NT2/D1 (cell line): Measurements from ENCODE around the gene C1orf122.
A peak's percentile ranks its signal among the peaks of the same experiment; 100 is the strongest.

Source experiments
- DNase-seq: peaks from one replicate; pipeline ENCODE4 v3.0.0-alpha.2; 2011; ENCODE audit warnings: low read depth, low spot score
- H3K27me3 ChIP-seq: 2 replicates; pipeline ENCODE4 v1.6.0; 2011; ENCODE audit warnings: mild to moderate bottlenecking; ENCODE audit not compliant: insufficient read length, insufficient read depth
- H3K36me3 ChIP-seq: 2 replicates; pipeline ENCODE4 v1.6.1; 2011; ENCODE audit warnings: mild to moderate bottlenecking, low read length, mixed read lengths; ENCODE audit not compliant: insufficient read depth, insufficient read length
- H3K4me1 ChIP-seq: 2 replicates; pipeline ENCODE4 v1.5.1; 2011; ENCODE audit not compliant: insufficient read depth, insufficient read length
- H3K4me3 ChIP-seq: 2 replicates; pipeline ENCODE4 v1.5.1; 2011; ENCODE audit warnings: low read depth; ENCODE audit not compliant: insufficient read length
- H3K9ac ChIP-seq: 2 replicates; pipeline ENCODE4 v1.6.0; 2011; ENCODE audit warnings: low read depth; ENCODE audit not compliant: insufficient read length
- H3K9me3 ChIP-seq: 2 replicates; pipeline ENCODE4 v1.5.1; 2011; ENCODE audit warnings: mild to moderate bottlenecking, low read length; ENCODE audit not compliant: insufficient read depth
- SUZ12 ChIP-seq: IDR thresholded peaks from 2 replicates; pipeline ENCODE4 v1.6.1; 2011; ENCODE audit not compliant: insufficient read length, insufficient read depth; ENCODE audit errors: extremely low read depth
- YY1 ChIP-seq: IDR thresholded peaks from 2 replicates; pipeline ENCODE4 v1.6.1; 2011; ENCODE audit not compliant: insufficient read length, insufficient read depth
- ZNF274 ChIP-seq: IDR thresholded peaks from 2 replicates; pipeline ENCODE4 v1.6.1; 2011; ENCODE audit warnings: mild to moderate bottlenecking, low read depth, low read length

Gene C1orf122

DNA sequence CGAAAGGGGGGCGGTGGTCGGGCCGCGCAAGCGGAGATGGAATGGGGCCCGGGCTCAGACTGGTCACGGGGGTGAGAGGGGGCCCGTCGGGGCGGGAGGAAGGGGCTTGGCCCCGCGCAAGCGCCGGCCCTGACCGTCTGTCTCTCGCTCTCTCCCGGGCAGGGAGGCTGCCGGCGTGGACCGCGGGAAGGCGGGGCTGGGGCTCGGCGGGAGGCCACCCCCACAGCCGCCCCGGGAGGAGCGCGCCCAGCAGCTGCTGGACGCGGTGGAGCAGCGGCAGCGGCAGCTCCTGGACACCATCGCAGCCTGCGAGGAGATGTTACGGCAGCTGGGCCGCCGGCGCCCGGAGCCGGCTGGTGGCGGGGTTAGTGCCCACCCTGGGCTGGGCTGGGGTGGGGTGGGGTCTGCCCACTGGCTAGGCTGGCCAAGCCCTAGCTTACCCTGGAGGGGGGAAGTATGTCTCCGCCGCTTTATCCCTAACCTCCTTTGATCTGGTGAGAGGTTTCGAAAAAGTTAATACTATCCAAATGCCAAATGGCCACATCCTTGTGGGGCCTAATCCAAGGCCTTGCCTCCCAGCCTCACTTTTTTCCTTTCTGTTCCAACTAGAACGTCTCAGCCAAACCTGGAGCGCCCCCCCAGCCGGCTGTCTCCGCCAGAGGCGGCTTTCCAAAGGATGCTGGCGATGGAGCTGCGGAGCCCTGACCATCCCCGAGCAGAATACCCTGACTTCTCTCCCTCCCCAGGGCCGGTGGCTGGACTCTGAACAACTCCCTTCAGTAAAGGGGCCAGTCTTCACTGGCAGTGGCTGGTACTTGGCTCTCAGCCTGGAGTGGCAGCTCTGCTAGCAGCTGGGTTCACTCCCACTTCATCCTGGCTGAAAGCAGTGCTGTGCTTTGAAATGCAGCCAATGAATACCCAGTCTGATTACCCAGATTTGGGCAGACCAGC, 1.1 kb downstream of the C1orf122 start:
- peak overlapping the region; percentile 97 for H3K4me3 ChIP-seq
- no peaks in the 10 kb centered on the region for H3K9me3 ChIP-seq
- peaks cover 10% of the 10 kb centered on the region for H3K4me1 ChIP-seq
- TF ChIP-seq YY1 (no peak), ZNF274 (no peak), SUZ12 (no peak)
- peaks cover 74% of the 10 kb centered on the region for H3K36me3 ChIP-seq
- no peak for DNase-seq
- H3K9ac ChIP-seq = peak overlapping the region; percentile 99
- H3K27me3 ChIP-seq = no peaks in the 10 kb centered on the region

DNA sequence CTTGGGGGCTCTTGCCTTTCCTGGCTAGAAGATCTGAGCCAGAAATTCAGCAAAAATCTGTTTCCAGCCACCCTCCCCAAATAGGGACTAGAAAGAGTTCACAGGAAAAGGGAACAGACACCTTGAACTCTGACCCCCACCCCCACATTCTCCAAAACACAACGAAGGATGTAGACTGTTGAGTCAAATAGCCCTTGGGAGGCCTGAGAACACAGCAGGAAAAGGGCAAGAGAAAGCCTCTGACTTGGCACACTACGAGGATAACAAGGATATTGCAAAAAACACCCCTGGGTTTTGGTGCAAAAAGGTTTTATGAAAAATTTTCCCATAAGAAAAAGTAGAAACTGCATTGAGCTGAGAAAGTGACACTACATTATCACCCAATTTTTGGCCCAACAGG, 2.4 kb downstream of the C1orf122 start:
- no peaks in the 10 kb centered on the region for H3K27me3 ChIP-seq
- H3K4me1 ChIP-seq = peaks cover 8% of the 10 kb centered on the region
- DNase-seq = no peak
- no peak overlapping the region for H3K4me3 ChIP-seq
- H3K9me3 ChIP-seq = no peaks in the 10 kb centered on the region
- no peak overlapping the region for H3K9ac ChIP-seq
- TF ChIP-seq SUZ12 (no peak), YY1 (no peak), ZNF274 (no peak)
- H3K36me3 ChIP-seq = peaks cover 74% of the 10 kb centered on the region

- Histone ChIP-seq H3K36me3 (peaks cover 74% of the 10 kb centered on the region), H3K9me3 (no peaks in the 10 kb centered on the region), H3K9ac (no peak overlapping the region), H3K4me1 (peaks cover 8% of the 10 kb centered on the region), H3K27me3 (no peaks in the 10 kb centered on the region), H3K4me3 (no peak overlapping the region)
- DNase-seq = peak; percentile 76
- no peak for TF ChIP-seq YY1
- TF ChIP-seq SUZ12 = no peak
- no peak for TF ChIP-seq ZNF274
Observed at GRCh38 chr1:37811027-37811655, 3.6 kb downstream of the C1orf122 start.

GRCh38 chr1:37813529-37814145, 6.0 kb downstream of the C1orf122 start:
- Histone ChIP-seq H3K27me3 (no peaks in the 10 kb centered on the region), H3K9me3 (no peaks in the 10 kb centered on the region), H3K4me3 (no peak overlapping the region), H3K4me1 (peaks cover 8% of the 10 kb centered on the region), H3K36me3 (peaks cover 78% of the 10 kb centered on the region), H3K9ac (no peak overlapping the region)
- TF ChIP-seq ZNF274 = no peak
- no peak for TF ChIP-seq YY1
- no peak for TF ChIP-seq SUZ12
- no peak for DNase-seq

GRCh38 chr1:37814252-37814651, 6.7 kb downstream of the C1orf122 start:
- H3K36me3 ChIP-seq = peaks cover 78% of the 10 kb centered on the region

DNA sequence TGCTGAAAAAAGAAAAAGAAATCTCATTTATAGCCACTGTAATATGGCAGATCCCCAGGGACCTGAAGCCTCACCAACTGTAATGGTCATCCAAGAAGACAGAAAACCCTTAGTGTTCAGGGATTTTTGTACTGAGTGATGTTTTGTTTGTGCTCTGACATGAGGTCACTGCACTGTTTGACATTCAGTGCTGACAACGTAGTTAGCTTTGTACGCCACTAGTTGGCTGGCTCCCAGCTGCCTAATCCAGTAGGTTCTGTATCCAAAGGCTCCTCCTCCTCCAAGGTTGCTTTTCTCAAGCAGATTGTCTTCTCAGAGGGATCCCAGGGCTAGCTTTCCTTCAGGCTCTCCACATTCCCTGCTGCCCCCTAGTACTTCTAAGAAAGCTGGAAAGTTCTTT, 9.9 kb downstream of the C1orf122 start:
- Histone ChIP-seq H3K36me3 (peaks cover 82% of the 10 kb centered on the region), H3K27me3 (no peaks in the 10 kb centered on the region), H3K4me1 (peaks cover 3% of the 10 kb centered on the region), H3K9ac (no peak overlapping the region), H3K9me3 (no peaks in the 10 kb centered on the region), H3K4me3 (no peak overlapping the region)
- DNase-seq = peak; percentile 68
- no peak for TF ChIP-seq ZNF274
- TF ChIP-seq YY1 = no peak
- TF ChIP-seq SUZ12 = no peak

More at GRCh38 chr1:37814252-37814651, 6.7 kb downstream of the C1orf122 start:
- H3K9ac ChIP-seq = no peak overlapping the region
- TF ChIP-seq ZNF274 = no peak
- TF ChIP-seq YY1 = no peak
- no peak for TF ChIP-seq SUZ12
- H3K9me3 ChIP-seq = no peaks in the 10 kb centered on the region
- no peak for DNase-seq
- H3K4me1 ChIP-seq = peaks cover 4% of the 10 kb centered on the region
- no peaks in the 10 kb centered on the region for H3K27me3 ChIP-seq
- H3K4me3 ChIP-seq = no peak overlapping the region
